Activated naive CD4-positive, alpha-beta T cell treated with anti-CD3 and anti-CD28 coated beads, Interleukin-2, amount 50 U/mL, for 24 hours (primary cell): ENCODE data around the gene HNRNPUL1.
A peak's percentile ranks its signal among the peaks of the same experiment; 100 is the strongest.

ENCODE experiments used
- H3K27ac Mint-ChIP-seq: one replicate; pipeline ENCODE4 v1.8.0; 2021; ENCODE audit warnings: mild to moderate bottlenecking, mixed read lengths
- H3K27me3 Mint-ChIP-seq: one replicate; pipeline ENCODE4 v1.8.0; 2021; ENCODE audit warnings: mixed read lengths
- H3K36me3 Mint-ChIP-seq: one replicate; pipeline ENCODE4 v1.8.0; 2021; ENCODE audit warnings: mixed read lengths
- H3K4me1 Mint-ChIP-seq: one replicate; pipeline ENCODE4 v1.8.0; 2021; ENCODE audit warnings: mixed read lengths
- H3K4me3 Mint-ChIP-seq: one replicate; pipeline ENCODE4 v1.8.0; 2021; ENCODE audit warnings: mild to moderate bottlenecking, mixed read lengths
- H3K9me3 Mint-ChIP-seq: one replicate; pipeline ENCODE4 v1.8.0; 2021; ENCODE audit warnings: mixed read lengths

The HNRNPUL1 gene

GRCh38 chr19:41307954-41308449 is 43.8 kb downstream of the HNRNPUL1 start:
- H3K36me3 Mint-ChIP-seq, result peaks cover 11% of the 10 kb centered on the region
- peak overlapping the region; percentile 97 for H3K4me3 Mint-ChIP-seq
- H3K9me3 Mint-ChIP-seq, result no peaks in the 10 kb centered on the region
- peaks cover 81% of the 10 kb centered on the region for H3K4me1 Mint-ChIP-seq
- no peaks in the 10 kb centered on the region for H3K27me3 Mint-ChIP-seq
- peak overlapping the region; percentile 96 for H3K27ac Mint-ChIP-seq

GRCh38 chr19:41308450-41309179 is 44.4 kb downstream of the HNRNPUL1 start:
- peaks cover 16% of the 10 kb centered on the region for H3K36me3 Mint-ChIP-seq
- H3K27ac Mint-ChIP-seq, result peak overlapping the region; percentile 96
- H3K4me1 Mint-ChIP-seq, result peaks cover 85% of the 10 kb centered on the region
- H3K4me3 Mint-ChIP-seq, result peak overlapping the region; percentile 97
- H3K27me3 Mint-ChIP-seq, result no peaks in the 10 kb centered on the region
- H3K9me3 Mint-ChIP-seq, result no peaks in the 10 kb centered on the region

- Mint-ChIP-seq H3K4me1 (peaks cover 83% of the 10 kb centered on the region), H3K36me3 (peaks cover 14% of the 10 kb centered on the region), H3K9me3 (no peaks in the 10 kb centered on the region), H3K27me3 (no peaks in the 10 kb centered on the region), H3K4me3 (peak overlapping the region; percentile 97), H3K27ac (peak overlapping the region; percentile 96)
These were observed 45.2 kb downstream of the HNRNPUL1 start for GRCh38 chr19:41309180-41310032.

- no peaks in the 10 kb centered on the region for H3K9me3 Mint-ChIP-seq
- peaks cover 75% of the 10 kb centered on the region for H3K4me1 Mint-ChIP-seq
- peak within 1 kb of the TSS; percentile 97 for H3K4me3 Mint-ChIP-seq
- peak within 1 kb of the TSS; percentile 96 for H3K27ac Mint-ChIP-seq
- H3K36me3 Mint-ChIP-seq, result peaks cover 12% of the 10 kb centered on the region
- H3K27me3 Mint-ChIP-seq, result no peaks in the 10 kb centered on the region
These were observed 46.1 kb downstream of the HNRNPUL1 start, which contains the start of gene CCDC97 for GRCh38 chr19:41310033-41310831. CCDC97 (plus strand) TSS chr19:41310172; CDS start chr19:41310311, 139 bp downstream.

- Mint-ChIP-seq H3K9me3 (no peaks in the 10 kb centered on the region), H3K4me3 (peak overlapping the region; percentile 97), H3K27ac (no peak overlapping the region), H3K27me3 (no peaks in the 10 kb centered on the region), H3K4me1 (peaks cover 68% of the 10 kb centered on the region), H3K36me3 (peaks cover 12% of the 10 kb centered on the region)
These were observed 46.9 kb downstream of the HNRNPUL1 start for GRCh38 chr19:41311072-41311471.

GRCh38 chr19:41311613-41312012 is 47.4 kb downstream of the HNRNPUL1 start:
- peaks cover 12% of the 10 kb centered on the region for H3K36me3 Mint-ChIP-seq
- H3K4me3 Mint-ChIP-seq, result peak overlapping the region; percentile 97
- H3K27ac Mint-ChIP-seq, result no peak overlapping the region
- H3K27me3 Mint-ChIP-seq, result no peaks in the 10 kb centered on the region
- H3K4me1 Mint-ChIP-seq, result peaks cover 68% of the 10 kb centered on the region
- no peaks in the 10 kb centered on the region for H3K9me3 Mint-ChIP-seq

GRCh38 chr19:41316306-41316920 is 52.2 kb downstream of the HNRNPUL1 start:
- Mint-ChIP-seq H3K27me3 (no peaks in the 10 kb centered on the region), H3K27ac (peak overlapping the region; percentile 48), H3K4me1 (peaks cover 39% of the 10 kb centered on the region), H3K36me3 (peaks cover 16% of the 10 kb centered on the region), H3K9me3 (no peaks in the 10 kb centered on the region), H3K4me3 (no peak overlapping the region)

- peaks cover 10% of the 10 kb centered on the region for H3K36me3 Mint-ChIP-seq
- peaks cover 25% of the 10 kb centered on the region for H3K4me1 Mint-ChIP-seq
- no peaks in the 10 kb centered on the region for H3K27me3 Mint-ChIP-seq
- no peaks in the 10 kb centered on the region for H3K9me3 Mint-ChIP-seq
- H3K4me3 Mint-ChIP-seq, result no peak overlapping the region
- H3K27ac Mint-ChIP-seq, result peak overlapping the region; percentile 41
These were observed 54.7 kb downstream of the HNRNPUL1 start for GRCh38 chr19:41318696-41319499.

GRCh38 chr19:41319500-41320184 is 55.5 kb downstream of the HNRNPUL1 start:
- Mint-ChIP-seq H3K9me3 (no peaks in the 10 kb centered on the region), H3K27ac (no peak overlapping the region), H3K36me3 (peaks cover 10% of the 10 kb centered on the region), H3K4me3 (no peak overlapping the region), H3K27me3 (no peaks in the 10 kb centered on the region), H3K4me1 (peaks cover 30% of the 10 kb centered on the region)

GRCh38 chr19:41320185-41320518 is 56.0 kb downstream of the HNRNPUL1 start:
- H3K4me3 Mint-ChIP-seq, result no peak overlapping the region
- H3K9me3 Mint-ChIP-seq, result no peaks in the 10 kb centered on the region
- H3K4me1 Mint-ChIP-seq, result peaks cover 35% of the 10 kb centered on the region
- no peaks in the 10 kb centered on the region for H3K27me3 Mint-ChIP-seq
- H3K27ac Mint-ChIP-seq, result no peak overlapping the region
- peaks cover 10% of the 10 kb centered on the region for H3K36me3 Mint-ChIP-seq

GRCh38 chr19:41320568-41320967 is 56.4 kb downstream of the HNRNPUL1 start:
- H3K27ac Mint-ChIP-seq, result no peak overlapping the region
- H3K27me3 Mint-ChIP-seq, result no peaks in the 10 kb centered on the region
- peaks cover 10% of the 10 kb centered on the region for H3K36me3 Mint-ChIP-seq
- peaks cover 39% of the 10 kb centered on the region for H3K4me1 Mint-ChIP-seq
- no peak overlapping the region for H3K4me3 Mint-ChIP-seq
- no peaks in the 10 kb centered on the region for H3K9me3 Mint-ChIP-seq

GRCh38 chr19:41321204-41321599 is 57.0 kb downstream of the HNRNPUL1 start:
- no peaks in the 10 kb centered on the region for H3K9me3 Mint-ChIP-seq
- H3K27me3 Mint-ChIP-seq, result no peaks in the 10 kb centered on the region
- no peak overlapping the region for H3K4me3 Mint-ChIP-seq
- H3K27ac Mint-ChIP-seq, result no peak overlapping the region
- peaks cover 41% of the 10 kb centered on the region for H3K4me1 Mint-ChIP-seq
- H3K36me3 Mint-ChIP-seq, result peaks cover 10% of the 10 kb centered on the region

GRCh38 chr19:41321600-41322270 is 57.6 kb downstream of the HNRNPUL1 start:
- Mint-ChIP-seq H3K27ac (peak overlapping the region; percentile 41), H3K4me1 (peaks cover 41% of the 10 kb centered on the region), H3K27me3 (no peaks in the 10 kb centered on the region), H3K36me3 (peaks cover 9% of the 10 kb centered on the region), H3K4me3 (no peak overlapping the region), H3K9me3 (no peaks in the 10 kb centered on the region)
